Skin epidermis (tissue), 12 donors: ENCODE results near the gene OR52H1.

Source experiments
- H3K27ac ChIP-seq, 21 experiments: fragments of 200-600 bp; sonication (generic) in 11 of 21; one replicate each; pipeline ENCODE4 v1.5.0; 2020; ENCODE audit warnings: mild to moderate bottlenecking in 3 of 21, inconsistent platforms in 2 of 21, moderate library complexity in 2 of 21
- H3K4me3 ChIP-seq, 7 experiments: fragments of 200-600 bp; sonication (generic) in 2 of 7; one replicate each; pipeline ENCODE4 v1.5.0; 2020; ENCODE audit warnings: inconsistent platforms in 2 of 7, mild to moderate bottlenecking in 2 of 7, moderate library complexity in 1 of 7

The OR52H1 gene

GRCh38 chr11:5541427-5541826, 6.9 kb downstream of the OR52H1 start:
- no peak overlapping the region for H3K27ac ChIP-seq
- no peak overlapping the region for H3K4me3 ChIP-seq

GRCh38 chr11:5536482-5536881, 11.9 kb downstream of the OR52H1 start:
- no peak overlapping the region for H3K27ac ChIP-seq
- H3K4me3 ChIP-seq, result no peak overlapping the region

GRCh38 chr11:5534046-5534445, 14.3 kb downstream of the OR52H1 start:
- no peak overlapping the region for H3K4me3 ChIP-seq
- no peak overlapping the region for H3K27ac ChIP-seq

DNA sequence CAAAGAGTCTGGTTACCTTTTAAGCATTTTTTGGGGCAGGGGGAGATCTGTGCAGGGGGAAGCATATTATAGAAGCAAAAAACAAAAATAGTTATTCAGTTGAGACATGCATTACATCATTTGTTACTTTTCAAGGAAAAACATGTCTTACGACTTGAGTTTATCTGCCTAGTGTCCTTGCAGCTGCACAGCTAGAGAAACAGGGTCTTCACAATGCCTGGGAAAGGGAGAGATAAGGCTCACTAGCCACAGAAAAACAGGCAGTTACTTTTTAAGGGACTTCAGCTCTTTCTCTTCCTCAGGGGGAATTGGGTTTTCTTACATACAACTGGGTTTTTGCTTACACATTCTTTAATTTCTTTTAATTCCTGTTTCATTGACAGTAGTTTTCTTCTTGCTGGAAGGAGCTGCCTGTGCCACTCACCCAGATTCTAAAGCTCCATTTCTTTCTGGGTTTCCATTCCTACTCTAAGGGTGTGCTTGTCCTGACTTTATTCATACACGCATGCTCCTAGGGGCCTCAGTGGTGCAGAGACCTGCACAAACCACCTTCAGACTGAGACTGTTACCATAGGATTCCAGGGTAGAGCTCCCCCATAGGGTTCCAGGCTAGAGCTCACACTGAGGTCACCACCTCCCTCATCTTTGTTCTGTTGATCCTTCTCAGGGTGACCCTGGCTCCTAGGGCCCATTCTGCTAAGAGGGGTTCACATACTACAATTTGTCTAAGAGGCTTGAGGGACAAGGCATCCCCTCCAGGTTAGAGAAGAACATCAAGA, 17.1 kb downstream of the OR52H1 start:
- no peak overlapping the region for H3K4me3 ChIP-seq
- H3K27ac ChIP-seq, result no peak overlapping the region

DNA sequence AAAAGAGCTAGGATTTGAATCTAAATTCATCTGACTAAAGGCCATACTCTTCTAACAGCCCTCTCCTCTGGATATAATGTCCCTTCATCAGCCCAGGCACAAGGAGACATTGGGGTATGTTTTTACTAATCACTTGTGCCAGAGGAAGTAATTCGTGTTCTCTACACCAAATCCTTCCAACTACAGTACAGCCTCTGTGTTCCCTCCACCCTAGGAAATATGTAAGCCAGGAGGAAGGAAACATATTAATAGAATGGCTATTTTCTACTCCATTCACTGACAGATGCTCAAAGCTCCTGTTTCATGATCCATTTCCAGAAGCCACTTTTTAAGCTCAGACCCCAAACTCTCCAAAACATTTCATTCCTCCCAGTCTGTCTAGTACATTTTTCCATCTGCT, 19.8 kb downstream of the OR52H1 start:
- no peak overlapping the region for H3K4me3 ChIP-seq
- no peak overlapping the region for H3K27ac ChIP-seq

- Histone ChIP-seq H3K4me3 (no peak overlapping the region), H3K27ac (no peak overlapping the region)
Measured at GRCh38 chr11:5527716-5528115, 20.6 kb downstream of the OR52H1 start.

- H3K27ac ChIP-seq, result no peak overlapping the region
- H3K4me3 ChIP-seq, result no peak overlapping the region
Measured at GRCh38 chr11:5524756-5525155, 23.6 kb downstream of the OR52H1 start.

DNA sequence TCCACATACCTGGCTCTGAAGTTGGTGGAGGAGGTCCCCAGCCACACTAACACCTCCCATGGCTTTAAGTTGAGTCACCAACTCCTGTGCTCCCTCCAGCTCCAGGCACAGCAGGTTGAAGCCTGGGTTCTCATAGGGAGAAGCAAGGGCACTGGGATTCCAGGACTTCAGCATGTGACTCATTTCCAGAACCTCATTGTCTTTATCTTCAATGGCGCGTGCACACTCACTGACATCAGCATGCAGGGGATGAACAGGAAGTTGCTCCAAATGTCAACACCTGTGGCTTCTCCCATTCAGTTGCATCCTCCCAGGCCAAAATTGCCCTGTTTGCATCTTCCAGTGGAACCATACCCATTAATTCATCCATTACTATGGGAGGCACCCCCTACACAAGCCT, 26.0 kb downstream of the OR52H1 start:
- H3K27ac ChIP-seq, result no peak overlapping the region
- no peak overlapping the region for H3K4me3 ChIP-seq

DNA sequence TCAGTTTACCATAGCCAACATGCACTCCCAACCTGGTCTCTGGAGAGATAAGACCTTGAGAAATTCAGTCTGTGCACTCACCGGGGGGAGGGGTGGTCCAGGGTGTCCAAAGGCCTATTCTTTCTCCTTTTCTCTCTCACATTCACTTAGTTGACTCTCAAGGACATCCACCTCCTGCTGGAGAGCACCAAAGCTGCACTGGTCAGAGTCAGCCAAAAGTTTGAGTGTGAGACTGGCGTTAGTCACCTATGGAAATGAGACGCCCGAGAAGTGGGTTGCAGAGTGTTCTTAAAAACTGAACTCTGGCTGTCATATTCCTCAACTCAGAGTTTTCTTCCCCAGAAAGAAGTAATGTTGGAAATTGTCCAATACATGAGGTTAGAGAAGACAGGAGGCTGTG, 26.8 kb downstream of the OR52H1 start:
- no peak overlapping the region for H3K27ac ChIP-seq

DNA sequence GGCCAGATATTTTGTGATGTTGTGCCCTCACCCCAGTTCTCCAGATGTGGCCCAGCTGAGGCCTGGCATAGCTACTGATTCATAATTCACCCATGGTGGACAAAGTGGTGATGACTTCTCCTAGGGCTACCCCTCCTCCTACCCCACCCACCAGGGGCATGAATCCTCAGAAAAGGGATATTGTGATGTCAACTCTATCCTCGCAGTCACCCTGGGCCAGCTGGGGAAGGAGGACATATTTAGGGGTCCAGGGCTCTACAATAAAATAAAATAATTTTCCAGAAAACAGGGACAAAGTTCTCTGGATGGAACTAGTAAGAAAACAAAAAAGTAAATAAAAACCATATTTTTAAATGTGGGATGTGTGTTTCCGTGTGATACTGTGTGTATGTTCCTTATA, 31.7 kb downstream of the OR52H1 start, which contains the start of gene UBQLNL:
Gene UBQLNL (minus strand): TSS at position 101 of the 400 bp plus-strand sequence. CDS start 258 bp downstream, outside the sequence.
- Histone ChIP-seq H3K4me3 (no peak within 1 kb of the TSS), H3K27ac (no peak within 1 kb of the TSS)

More for the DNA sequence above, 26.8 kb downstream of the OR52H1 start:
- no peak overlapping the region for H3K4me3 ChIP-seq

GRCh38 chr11:5514841-5515240, 33.5 kb downstream of the OR52H1 start:
- no peak overlapping the region for H3K4me3 ChIP-seq
- no peak overlapping the region for H3K27ac ChIP-seq

DNA sequence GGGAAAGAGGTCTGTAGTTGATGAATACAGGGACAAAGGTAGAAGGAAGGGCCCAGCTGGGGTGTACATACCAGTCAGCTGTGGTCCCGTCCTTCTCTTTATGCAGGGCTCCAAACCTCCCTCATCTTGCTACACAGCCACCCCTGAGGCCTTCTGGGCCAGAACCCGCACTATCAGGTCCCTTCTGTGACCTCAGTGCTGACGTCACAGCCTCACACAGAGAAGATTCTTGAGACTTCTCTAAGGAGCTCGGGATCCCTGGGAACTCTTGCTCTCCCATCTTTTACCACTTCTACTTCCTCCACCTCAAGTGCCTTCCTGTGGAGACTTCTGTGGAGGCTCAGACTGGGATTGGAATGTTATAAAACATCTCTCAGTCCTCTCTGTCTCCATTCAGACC, 38.5 kb downstream of the OR52H1 start, which contains the start of gene UBQLN3:
Gene UBQLN3 (minus strand): TSS at position 155 of the 400 bp plus-strand sequence. CDS start 399 bp downstream, outside the sequence.
- Histone ChIP-seq H3K4me3 (no peak within 1 kb of the TSS), H3K27ac (no peak within 1 kb of the TSS)

- Histone ChIP-seq H3K27ac (no peak overlapping the region), H3K4me3 (no peak overlapping the region)
Measured at GRCh38 chr11:5508605-5509004, 39.7 kb downstream of the OR52H1 start.

- Histone ChIP-seq H3K27ac (no peak overlapping the region), H3K4me3 (no peak overlapping the region)
Measured at GRCh38 chr11:5507933-5508305, 40.4 kb downstream of the OR52H1 start.

DNA sequence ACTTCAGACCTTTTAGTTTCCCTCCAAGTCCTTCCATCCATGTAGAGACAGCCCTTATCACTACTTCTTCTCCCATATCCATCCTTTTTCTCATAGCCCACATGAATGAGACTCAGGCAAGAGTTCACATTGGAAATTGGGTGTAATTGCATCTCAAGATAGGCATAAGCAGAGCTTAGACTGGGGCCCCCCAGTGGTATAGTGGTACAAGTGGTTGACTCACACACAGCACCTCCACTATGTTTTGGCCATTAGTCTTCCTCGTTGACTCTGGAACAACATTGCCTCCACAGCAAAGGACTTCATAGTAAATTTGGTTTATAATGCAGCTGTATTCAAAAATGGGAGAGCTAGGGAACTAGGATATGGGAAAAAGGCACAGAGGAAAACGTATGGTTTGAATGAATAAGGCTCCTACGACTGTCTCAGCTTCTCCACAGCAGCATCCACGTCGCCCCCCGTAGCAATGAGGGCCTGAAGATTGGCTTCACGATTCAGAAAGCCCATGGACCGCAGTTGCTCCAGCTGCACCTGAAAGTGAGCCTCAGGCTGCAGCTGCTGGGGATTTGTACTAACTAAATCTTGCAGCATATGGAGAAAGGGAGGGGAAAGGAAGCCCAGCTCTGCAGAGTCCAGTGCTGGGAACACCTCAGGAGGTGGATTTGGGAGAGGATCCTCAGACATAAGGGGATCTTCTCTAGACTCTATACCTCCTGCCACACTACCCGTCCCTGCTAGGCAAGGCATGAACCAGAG, 41.0 kb downstream of the OR52H1 start:
- H3K27ac ChIP-seq, result no peak overlapping the region
- no peak overlapping the region for H3K4me3 ChIP-seq

GRCh38 chr11:5505363-5506048, 42.8 kb downstream of the OR52H1 start:
- Histone ChIP-seq H3K27ac (no peak overlapping the region), H3K4me3 (no peak overlapping the region)

GRCh38 chr11:5504403-5504921, 43.9 kb downstream of the OR52H1 start:
- no peak overlapping the region for H3K4me3 ChIP-seq
- no peak overlapping the region for H3K27ac ChIP-seq

DNA sequence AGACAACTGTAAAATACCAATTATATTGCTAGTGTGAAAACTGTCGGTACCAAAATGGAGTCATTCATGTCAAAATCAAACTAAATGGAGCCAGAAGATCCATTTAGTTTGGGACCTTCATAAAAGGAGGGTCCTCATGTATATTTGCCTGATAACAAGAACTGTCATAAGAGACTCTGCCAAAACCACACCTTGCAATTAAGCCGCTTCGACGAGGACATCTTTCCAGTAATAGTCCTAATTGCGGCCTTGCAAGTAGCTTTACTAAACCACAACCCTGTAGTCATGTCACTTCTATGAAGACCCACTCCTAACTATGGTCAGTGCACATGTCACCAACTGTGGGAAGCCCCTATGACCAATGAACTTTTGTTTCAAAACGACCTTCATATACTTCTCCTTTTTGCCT, 47.9 kb downstream of the OR52H1 start:
- no peak overlapping the region for H3K27ac ChIP-seq

GRCh38 chr11:5499671-5500070, 48.7 kb downstream of the OR52H1 start:
- Histone ChIP-seq H3K27ac (no peak overlapping the region), H3K4me3 (no peak overlapping the region)

More for the DNA sequence above, 47.9 kb downstream of the OR52H1 start:
- H3K4me3 ChIP-seq, result no peak overlapping the region
